ENCODE results near the gene TSPAN17.
A peak's percentile ranks its signal among the peaks of the same experiment; 100 is the strongest.

The TSPAN17 gene

DNA sequence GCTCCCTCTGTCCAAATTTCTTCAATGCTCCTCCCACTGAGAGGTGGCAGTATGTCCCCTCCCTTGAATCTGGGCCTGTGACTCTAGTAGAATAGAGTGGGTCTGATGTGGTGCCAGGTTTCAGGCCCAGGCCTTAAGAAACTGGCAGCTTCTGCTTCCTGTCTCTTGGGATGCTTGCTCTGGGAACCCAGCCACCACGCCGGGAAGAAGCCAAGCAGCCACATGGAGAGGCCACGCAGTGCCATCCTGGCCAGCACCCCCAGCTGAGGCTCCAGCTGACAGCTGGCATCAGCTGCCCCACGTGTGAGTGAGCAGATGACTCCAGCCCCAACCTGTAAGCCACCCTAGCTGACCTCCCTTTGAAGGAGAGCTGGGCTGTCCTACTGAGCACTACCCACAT lies 7.3 kb upstream of the TSPAN17 start:
- Histone ChIP-seq H3K9me3 (ENCODE audit: control insufficient read depth in 2 of 2, low read length in 2 of 2) (no peaks in the 10 kb centered on the region), H3K4me3 (ENCODE audit: low read length in 2 of 2) (no peak overlapping the region), H3K4me1 (ENCODE audit: control insufficient read depth in 2 of 2, insufficient read depth in 2 of 2, low read length in 2 of 2) (no peaks in the 10 kb centered on the region), H3K27me3 (ENCODE audit: control insufficient read depth in 2 of 2, insufficient read depth in 2 of 2, low read length in 2 of 2) (peaks cover 0 to 6% of the 10 kb centered on the region in 2 donors), H3K27ac (ENCODE audit: low read depth in 2 of 2, low read length in 2 of 2) (no peak overlapping the region), H3K9ac (ENCODE audit: low read depth in 1 of 2, low read length in 2 of 2) (no peak overlapping the region), H3K36me3 (ENCODE audit: control insufficient read depth in 2 of 2, insufficient read depth in 2 of 2, low read length in 2 of 2) (no peaks in the 10 kb centered on the region)

DNA sequence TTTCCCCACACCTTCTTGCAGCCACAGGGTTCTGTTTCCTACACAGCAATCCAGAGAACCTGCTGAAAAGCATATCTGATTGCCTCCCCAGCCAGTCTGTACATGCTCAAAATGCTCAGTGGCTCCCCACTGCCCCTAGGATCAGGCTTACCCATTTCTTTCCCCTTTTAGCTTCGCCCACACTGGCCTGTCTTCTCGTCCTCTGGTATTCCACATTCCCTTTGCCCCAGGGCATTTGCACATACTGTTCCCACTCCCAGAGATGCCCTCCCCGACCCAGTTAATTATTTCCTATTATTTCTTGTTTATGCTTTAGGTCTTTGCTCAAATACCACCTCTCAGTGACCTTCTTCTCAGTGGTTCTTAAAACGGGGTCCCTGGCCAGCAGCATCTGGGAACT lies 6.7 kb upstream of the TSPAN17 start:
- no peak overlapping the region for H3K27ac ChIP-seq (ENCODE audit: low read depth in 2 of 2, low read length in 2 of 2)

DNA sequence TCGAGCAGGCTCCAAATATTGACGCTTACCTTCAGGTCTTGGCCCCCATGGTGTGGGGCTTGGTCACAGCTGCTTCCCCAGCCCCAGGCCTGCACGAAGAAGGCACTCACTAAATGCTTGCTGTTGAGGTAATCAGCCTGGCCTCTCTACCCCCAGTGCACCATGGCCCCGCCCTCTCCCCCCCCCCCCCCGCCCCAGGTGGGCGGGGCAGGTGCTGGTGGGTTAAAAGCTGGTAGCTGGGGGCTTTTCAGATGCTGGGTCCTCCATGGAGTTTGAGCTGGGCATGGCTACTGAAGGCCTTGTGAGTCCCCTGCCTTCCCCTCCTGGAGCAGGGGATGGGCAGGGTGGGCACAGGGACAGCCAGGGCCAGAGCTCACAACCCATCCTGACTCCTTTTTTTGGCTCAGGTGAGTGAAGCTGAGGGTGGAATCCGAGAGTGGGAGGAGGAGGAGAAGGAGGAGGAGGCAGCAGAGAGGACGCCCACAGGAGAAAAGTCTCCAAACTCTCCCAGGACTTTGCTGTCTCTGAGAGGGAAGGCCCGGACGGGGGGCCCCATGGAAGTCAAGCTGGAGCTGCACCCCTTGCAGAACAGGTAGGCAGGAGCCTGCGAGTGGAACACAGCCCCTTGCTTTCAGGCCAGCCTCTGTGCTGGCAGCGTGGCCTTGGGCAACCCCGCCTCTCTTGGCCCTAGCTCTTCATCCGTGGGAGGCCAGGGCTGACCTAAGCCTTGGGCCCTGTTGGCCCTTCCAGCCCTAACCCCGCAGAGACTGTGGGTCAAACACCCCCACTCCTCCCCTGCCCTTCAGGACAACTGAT lies 4.4 kb upstream of the TSPAN17 start:
- Histone ChIP-seq H3K9me3 (ENCODE audit: control insufficient read depth in 2 of 2, low read length in 2 of 2) (no peaks in the 10 kb centered on the region), H3K27ac (ENCODE audit: low read depth in 2 of 2, low read length in 2 of 2) (no peak overlapping the region), H3K4me3 (ENCODE audit: low read length in 2 of 2) (no peak overlapping the region), H3K4me1 (ENCODE audit: control insufficient read depth in 2 of 2, insufficient read depth in 2 of 2, low read length in 2 of 2) (peaks cover 1 to 8% of the 10 kb centered on the region in 2 donors), H3K9ac (ENCODE audit: low read depth in 1 of 2, low read length in 2 of 2) (no peak overlapping the region), H3K27me3 (ENCODE audit: control insufficient read depth in 2 of 2, insufficient read depth in 2 of 2, low read length in 2 of 2) (peaks cover 0 to 3% of the 10 kb centered on the region in 2 donors), H3K36me3 (ENCODE audit: control insufficient read depth in 2 of 2, insufficient read depth in 2 of 2, low read length in 2 of 2) (no peaks in the 10 kb centered on the region)

More for the DNA sequence above, 6.7 kb upstream of the TSPAN17 start:
- H3K4me1 ChIP-seq (ENCODE audit: control insufficient read depth in 2 of 2, insufficient read depth in 2 of 2, low read length in 2 of 2), result no peaks in the 10 kb centered on the region
- no peak overlapping the region for H3K4me3 ChIP-seq (ENCODE audit: low read length in 2 of 2)
- H3K9me3 ChIP-seq (ENCODE audit: control insufficient read depth in 2 of 2, low read length in 2 of 2), result no peaks in the 10 kb centered on the region
- peaks cover 0 to 6% of the 10 kb centered on the region in 2 donors for H3K27me3 ChIP-seq (ENCODE audit: control insufficient read depth in 2 of 2, insufficient read depth in 2 of 2, low read length in 2 of 2)
- no peak overlapping the region for H3K9ac ChIP-seq (ENCODE audit: low read depth in 1 of 2, low read length in 2 of 2)
- no peaks in the 10 kb centered on the region for H3K36me3 ChIP-seq (ENCODE audit: control insufficient read depth in 2 of 2, insufficient read depth in 2 of 2, low read length in 2 of 2)

DNA sequence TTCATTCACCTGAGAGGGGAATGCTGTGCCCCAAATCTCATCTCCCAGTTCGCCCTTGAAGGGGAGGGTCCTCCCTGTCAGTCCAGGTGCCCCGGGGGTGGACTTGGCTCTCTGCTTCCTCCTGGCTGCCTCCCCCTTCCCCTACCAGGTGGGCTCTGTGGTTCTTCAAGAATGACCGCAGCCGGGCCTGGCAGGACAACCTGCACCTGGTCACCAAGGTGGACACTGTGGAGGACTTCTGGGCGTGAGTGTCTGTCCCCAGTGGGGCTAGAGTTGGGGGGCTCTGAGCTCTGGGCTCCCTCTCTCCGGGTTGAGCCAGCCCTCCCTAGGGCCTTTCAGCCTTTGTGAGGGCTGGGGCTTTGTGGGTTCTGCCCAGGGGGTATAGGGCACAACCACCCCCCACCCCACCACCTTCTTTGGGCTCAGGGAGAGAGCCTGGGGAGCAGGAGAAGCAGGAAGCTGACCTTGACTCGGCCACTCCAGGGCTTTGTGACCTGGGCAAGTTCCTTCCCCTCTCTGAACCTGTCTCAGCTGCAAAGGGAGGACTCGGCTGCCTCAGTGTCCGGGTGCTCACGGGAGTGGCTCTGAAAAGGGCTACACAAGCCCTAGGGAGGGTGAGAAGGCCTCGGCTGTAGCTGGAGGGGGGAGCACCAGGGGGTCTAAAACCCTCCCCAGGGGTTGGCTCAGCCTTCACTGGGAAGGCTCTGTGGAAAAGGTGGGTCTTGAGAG lies 3.6 kb upstream of the TSPAN17 start:
- Histone ChIP-seq H3K4me1 (ENCODE audit: control insufficient read depth in 2 of 2, insufficient read depth in 2 of 2, low read length in 2 of 2) (peaks cover 9 to 16% of the 10 kb centered on the region in 2 donors), H3K27ac (ENCODE audit: low read depth in 2 of 2, low read length in 2 of 2) (no peak overlapping the region), H3K9me3 (ENCODE audit: control insufficient read depth in 2 of 2, low read length in 2 of 2) (no peaks in the 10 kb centered on the region), H3K9ac (ENCODE audit: low read depth in 1 of 2, low read length in 2 of 2) (no peak overlapping the region), H3K27me3 (ENCODE audit: control insufficient read depth in 2 of 2, insufficient read depth in 2 of 2, low read length in 2 of 2) (peaks cover 0 to 3% of the 10 kb centered on the region in 2 donors), H3K4me3 (ENCODE audit: low read length in 2 of 2) (no peak overlapping the region), H3K36me3 (ENCODE audit: control insufficient read depth in 2 of 2, insufficient read depth in 2 of 2, low read length in 2 of 2) (no peaks in the 10 kb centered on the region)

DNA sequence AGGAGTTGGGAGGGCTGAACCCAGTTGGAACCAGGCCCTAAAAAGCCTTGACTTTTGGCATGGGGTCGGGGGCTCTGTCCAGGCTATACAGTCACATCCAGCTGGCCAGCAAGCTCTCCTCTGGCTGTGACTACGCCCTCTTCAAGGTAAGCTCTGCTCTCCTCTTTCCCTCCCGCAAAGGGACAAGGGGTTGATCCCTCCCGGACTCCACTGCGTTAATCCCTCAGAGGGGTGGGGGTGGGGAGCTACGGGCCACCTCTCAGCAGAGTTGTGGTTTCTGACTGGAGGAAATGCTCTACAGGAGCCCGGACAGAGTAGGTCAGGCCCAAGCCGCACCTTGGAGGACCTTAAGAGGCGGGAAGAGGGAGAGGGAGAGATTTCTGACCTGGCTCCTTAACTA lies 3.0 kb upstream of the TSPAN17 start:
- H3K4me1 ChIP-seq (ENCODE audit: control insufficient read depth in 2 of 2, insufficient read depth in 2 of 2, low read length in 2 of 2), result peaks cover 10 to 16% of the 10 kb centered on the region in 2 donors
- H3K9ac ChIP-seq (ENCODE audit: low read depth in 1 of 2, low read length in 2 of 2), result no peak overlapping the region
- no peaks in the 10 kb centered on the region for H3K9me3 ChIP-seq (ENCODE audit: control insufficient read depth in 2 of 2, low read length in 2 of 2)
- H3K27ac ChIP-seq (ENCODE audit: low read depth in 2 of 2, low read length in 2 of 2), result no peak overlapping the region
- peaks cover 0 to 3% of the 10 kb centered on the region in 2 donors for H3K27me3 ChIP-seq (ENCODE audit: control insufficient read depth in 2 of 2, insufficient read depth in 2 of 2, low read length in 2 of 2)
- no peaks in the 10 kb centered on the region for H3K36me3 ChIP-seq (ENCODE audit: control insufficient read depth in 2 of 2, insufficient read depth in 2 of 2, low read length in 2 of 2)
- no peak overlapping the region for H3K4me3 ChIP-seq (ENCODE audit: low read length in 2 of 2)

DNA sequence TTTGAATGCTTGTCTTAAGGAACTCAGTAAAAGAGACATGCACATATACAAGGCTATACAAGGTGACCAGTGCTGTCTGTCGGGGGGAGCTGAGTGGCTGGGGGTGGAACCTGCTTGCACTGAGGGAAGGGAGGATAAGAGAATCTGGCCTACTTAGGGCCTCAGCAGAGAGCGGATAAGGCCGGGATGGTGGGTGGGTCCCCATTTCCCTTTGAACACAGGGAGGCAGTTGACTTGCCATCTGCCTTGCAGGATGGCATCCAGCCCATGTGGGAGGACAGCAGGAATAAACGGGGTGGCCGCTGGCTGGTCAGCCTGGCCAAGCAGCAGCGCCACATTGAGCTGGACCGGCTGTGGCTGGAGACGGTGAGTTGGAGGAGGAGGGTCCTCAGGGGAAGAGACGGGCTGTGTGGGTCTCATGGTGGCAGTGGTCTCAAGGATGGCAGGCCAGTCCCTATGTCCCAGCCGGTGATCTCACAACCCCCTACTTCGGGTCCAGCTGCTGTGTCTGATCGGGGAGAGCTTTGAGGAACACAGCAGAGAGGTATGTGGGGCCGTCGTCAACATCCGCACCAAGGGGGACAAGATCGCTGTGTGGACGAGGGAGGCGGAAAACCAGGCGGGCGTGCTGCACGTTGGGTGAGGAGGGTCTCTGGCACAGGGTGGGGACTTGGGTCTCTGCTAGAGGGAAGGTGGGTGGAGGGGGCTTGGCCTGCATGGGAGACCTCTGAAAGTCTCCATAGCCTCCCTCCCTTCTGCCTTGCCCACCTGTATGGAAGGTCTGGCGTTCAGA lies 2.2 kb upstream of the TSPAN17 start:
- peaks cover 0 to 3% of the 10 kb centered on the region in 2 donors for H3K27me3 ChIP-seq (ENCODE audit: control insufficient read depth in 2 of 2, insufficient read depth in 2 of 2, low read length in 2 of 2)
- no peaks in the 10 kb centered on the region for H3K9me3 ChIP-seq (ENCODE audit: control insufficient read depth in 2 of 2, low read length in 2 of 2)
- H3K9ac ChIP-seq (ENCODE audit: low read depth in 1 of 2, low read length in 2 of 2), result no peak overlapping the region
- no peak overlapping the region for H3K27ac ChIP-seq (ENCODE audit: low read depth in 2 of 2, low read length in 2 of 2)
- no peaks in the 10 kb centered on the region for H3K36me3 ChIP-seq (ENCODE audit: control insufficient read depth in 2 of 2, insufficient read depth in 2 of 2, low read length in 2 of 2)
- H3K4me1 ChIP-seq (ENCODE audit: control insufficient read depth in 2 of 2, insufficient read depth in 2 of 2, low read length in 2 of 2), result peaks cover 10 to 16% of the 10 kb centered on the region in 2 donors
- H3K4me3 ChIP-seq (ENCODE audit: low read length in 2 of 2), result no peak overlapping the region

DNA sequence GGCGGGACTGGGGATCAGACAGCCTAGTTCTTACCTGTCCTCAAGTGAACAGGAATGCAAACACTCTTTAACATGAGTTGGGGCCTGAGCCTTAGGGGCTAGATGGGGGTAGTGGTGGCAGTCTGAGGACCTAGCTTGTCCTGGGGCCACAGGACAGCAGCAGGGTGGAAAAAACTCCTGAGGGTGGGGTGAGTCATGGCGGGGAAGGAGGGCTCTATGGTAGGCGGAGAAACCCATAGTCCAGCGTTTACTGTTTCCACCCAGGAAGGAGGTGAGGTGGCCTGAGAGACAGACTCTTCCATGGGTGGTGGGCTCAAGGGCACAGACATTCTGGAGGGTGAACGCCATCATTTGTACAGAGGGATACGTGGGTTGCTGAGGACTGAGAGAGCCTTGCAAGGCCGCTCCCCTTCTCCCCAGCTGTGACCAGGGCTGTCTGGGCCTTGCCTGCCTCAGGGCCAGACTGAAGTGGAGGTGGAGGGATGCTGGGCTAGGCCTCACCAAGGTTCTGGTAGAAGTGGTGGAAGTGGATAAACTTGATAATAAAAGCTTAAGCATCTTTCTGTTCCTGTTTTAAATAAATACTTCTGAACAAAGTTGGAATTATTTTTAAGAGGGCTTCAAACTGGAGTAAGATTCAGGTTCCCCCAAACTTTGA lies 1.1 kb upstream of the TSPAN17 start:
- Histone ChIP-seq H3K9ac (ENCODE audit: low read depth in 1 of 2, low read length in 2 of 2) (peak overlapping the region in 1 of 2 donors; percentile 77), H3K27ac (ENCODE audit: low read depth in 2 of 2, low read length in 2 of 2) (peak overlapping the region in 1 of 2 donors; percentile 68), H3K4me3 (ENCODE audit: low read length in 2 of 2) (peak overlapping the region in 1 of 2 donors; percentile 85)

DNA sequence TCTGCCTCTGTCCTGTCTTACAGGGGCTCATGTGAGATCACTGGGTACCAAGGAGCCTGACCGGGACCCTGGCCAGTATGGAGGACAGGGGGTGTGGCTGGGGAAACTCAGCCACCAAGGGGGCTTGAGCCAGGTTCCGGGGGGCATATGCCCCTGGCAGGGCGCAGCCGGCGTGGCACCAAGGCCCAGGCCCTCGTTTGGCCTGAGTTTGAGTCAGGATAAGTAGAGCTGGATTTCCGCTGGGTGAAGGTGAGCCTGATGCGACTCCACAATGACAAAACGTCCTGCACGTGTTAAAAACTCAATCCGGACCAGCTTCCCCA lies 616 bp upstream of the TSPAN17 start:
- Histone ChIP-seq H3K9ac (ENCODE audit: low read depth in 1 of 2, low read length in 2 of 2) (peak overlapping the region in 1 of 2 donors; percentile 77), H3K36me3 (ENCODE audit: control insufficient read depth in 2 of 2, insufficient read depth in 2 of 2, low read length in 2 of 2) (no peaks in the 10 kb centered on the region), H3K9me3 (ENCODE audit: control insufficient read depth in 2 of 2, low read length in 2 of 2) (no peaks in the 10 kb centered on the region), H3K4me3 (ENCODE audit: low read length in 2 of 2) (peak overlapping the region; percentile 56 to 85), H3K27ac (ENCODE audit: low read depth in 2 of 2, low read length in 2 of 2) (peak overlapping the region in 1 of 2 donors; percentile 68), H3K4me1 (ENCODE audit: control insufficient read depth in 2 of 2, insufficient read depth in 2 of 2, low read length in 2 of 2) (peaks cover 10 to 16% of the 10 kb centered on the region in 2 donors), H3K27me3 (ENCODE audit: control insufficient read depth in 2 of 2, insufficient read depth in 2 of 2, low read length in 2 of 2) (peaks cover 0 to 3% of the 10 kb centered on the region in 2 donors)

More for the DNA sequence above, 1.1 kb upstream of the TSPAN17 start:
- no peaks in the 10 kb centered on the region for H3K36me3 ChIP-seq (ENCODE audit: control insufficient read depth in 2 of 2, insufficient read depth in 2 of 2, low read length in 2 of 2)
- peaks cover 0 to 3% of the 10 kb centered on the region in 2 donors for H3K27me3 ChIP-seq (ENCODE audit: control insufficient read depth in 2 of 2, insufficient read depth in 2 of 2, low read length in 2 of 2)
- H3K4me1 ChIP-seq (ENCODE audit: control insufficient read depth in 2 of 2, insufficient read depth in 2 of 2, low read length in 2 of 2), result peaks cover 10 to 16% of the 10 kb centered on the region in 2 donors
- no peaks in the 10 kb centered on the region for H3K9me3 ChIP-seq (ENCODE audit: control insufficient read depth in 2 of 2, low read length in 2 of 2)

DNA sequence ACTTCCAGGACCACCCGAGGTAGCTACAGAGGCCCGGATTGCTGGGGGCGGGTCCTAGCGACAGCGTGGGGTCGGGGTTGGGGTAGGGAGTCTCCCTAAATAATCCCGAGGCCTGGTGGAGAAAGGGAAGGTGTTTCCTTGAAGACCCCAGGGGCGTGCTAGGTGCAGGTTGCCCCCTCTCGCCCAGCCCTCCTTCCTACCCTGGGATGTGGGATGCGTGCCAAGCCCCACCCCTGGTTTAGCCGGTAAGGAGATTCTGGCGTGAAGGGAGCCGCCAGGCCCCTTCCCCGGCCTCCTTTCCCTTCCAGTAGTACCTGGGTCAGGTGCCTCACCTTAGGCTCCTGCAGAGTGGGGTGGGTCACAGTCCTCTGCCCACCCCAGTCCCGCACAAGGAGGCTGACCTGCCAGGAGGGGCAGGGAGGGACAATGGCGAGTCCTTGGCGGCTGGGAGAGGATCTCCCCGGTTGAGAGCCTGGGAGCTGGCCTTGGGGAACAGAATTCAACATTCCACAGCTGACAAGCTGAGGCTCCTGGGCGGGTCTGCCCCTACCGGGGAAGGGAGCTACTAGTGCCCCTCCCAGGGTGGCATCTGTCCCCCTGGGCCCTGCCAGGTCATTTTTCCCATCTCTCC lies 674 bp downstream of the TSPAN17 start:
- Histone ChIP-seq H3K4me3 (ENCODE audit: low read length in 2 of 2) (peak overlapping the region; percentile 83), H3K36me3 (ENCODE audit: control insufficient read depth in 2 of 2, insufficient read depth in 2 of 2, low read length in 2 of 2) (peaks cover 0 to 5% of the 10 kb centered on the region in 2 donors), H3K27ac (ENCODE audit: low read depth in 2 of 2, low read length in 2 of 2) (peak overlapping the region; percentile 45 to 61), H3K27me3 (ENCODE audit: control insufficient read depth in 2 of 2, insufficient read depth in 2 of 2, low read length in 2 of 2) (peaks cover 0 to 3% of the 10 kb centered on the region in 2 donors), H3K4me1 (ENCODE audit: control insufficient read depth in 2 of 2, insufficient read depth in 2 of 2, low read length in 2 of 2) (peaks cover 10 to 16% of the 10 kb centered on the region in 2 donors), H3K9me3 (ENCODE audit: control insufficient read depth in 2 of 2, low read length in 2 of 2) (no peaks in the 10 kb centered on the region), H3K9ac (ENCODE audit: low read depth in 1 of 2, low read length in 2 of 2) (peak overlapping the region; percentile 72 to 82)
